H1 (cell line): ENCODE measurements around the gene LIN28B. TPM values are rescaled to one million over a fixed set of nuclear protein-coding genes. Genes with fewer than 3 reads are reported as not detected.
A peak's percentile ranks its signal among the peaks of the same experiment; 100 is the strongest.

Experiments used
- CTCF ChIA-PET: fragments of 300-600 bp; sonication (Branson Sonifier 250); formaldehyde crosslinking; loops from one replicate; lab custom pipeline; 2021; ENCODE audit not compliant: partially characterized antibody; lab: Charles Lee
- POLR2A ChIA-PET: fragments of 300-600 bp; sonication (Branson Sonifier 250); formaldehyde crosslinking; loops from one replicate; lab custom pipeline; 2021; ENCODE audit warnings: inconsistent platforms; ENCODE audit not compliant: partially characterized antibody; lab: Charles Lee
- DNase-seq, 2 experiments: peaks; one replicate each; pipeline versions ENCODE4 v3.0.0 to v3.0.0-alpha.2; 2010 to 2022; ENCODE audit warnings: low spot score in 2 of 2, low read depth in 1 of 2, mixed read lengths in 1 of 2
- FAIRE-seq: peaks from 2 replicates; lab custom pipeline; 2011; peaks lifted over from hg19 to GRCh38; lab: Jason Lieb, UNC
- H2AFZ ChIP-seq: 2 replicates; pipeline ENCODE4 v1.8.1; 2012; ENCODE audit warnings: low read length, inconsistent platforms
- H2AK5ac ChIP-seq: 2 replicates; pipeline ENCODE4 v1.6.1; 2013; ENCODE audit warnings: low read depth, low read length
- H2BK120ac ChIP-seq: replicated peaks from 2 replicates; pipeline ENCODE3; 2013; ENCODE audit warnings: low read depth, low read length, inconsistent platforms
- H2BK12ac ChIP-seq: 2 replicates; pipeline ENCODE4 v1.6.1; 2013; ENCODE audit warnings: low read depth, low read length
- H2BK15ac ChIP-seq: 2 replicates; pipeline ENCODE4 v1.6.1; 2013; ENCODE audit warnings: low read length
- H2BK20ac ChIP-seq: 2 replicates; pipeline ENCODE4 v1.6.1; 2013; ENCODE audit warnings: low read length
- H2BK5ac ChIP-seq: 2 replicates; pipeline ENCODE4 v1.6.1; 2013; ENCODE audit warnings: low read depth, low read length
- H3K14ac ChIP-seq: 2 replicates; pipeline ENCODE4 v1.6.1; 2013; ENCODE audit warnings: inconsistent platforms; ENCODE audit not compliant: insufficient read length
- H3K18ac ChIP-seq: 2 replicates; pipeline ENCODE4 v1.6.1; 2013; ENCODE audit warnings: low read length; ENCODE audit errors: extremely low read depth
- H3K23ac ChIP-seq: 2 replicates; pipeline ENCODE4 v1.6.1; 2013; ENCODE audit warnings: inconsistent platforms; ENCODE audit not compliant: insufficient read length
- H3K23me2 ChIP-seq: 2 replicates; pipeline ENCODE4 v1.6.1; 2013; ENCODE audit warnings: low read depth, low read length
- H3K27ac ChIP-seq: 2 replicates; pipeline ENCODE4 v1.6.1; 2011; ENCODE audit warnings: low read depth, low read length, inconsistent platforms
- H3K27me3 ChIP-seq, 4 experiments: replicated peaks in 1 of 4; 1 replicate in 1 of 4; 2 replicates in 3 of 4; pipeline versions ENCODE4 v1.6.1 to v1.8.1; 2011 to 2013; ENCODE audit warnings: low read length in 3 of 4, mild to moderate bottlenecking in 3 of 4, inconsistent platforms in 2 of 4, mixed read lengths in 2 of 4, moderate library complexity in 1 of 4; ENCODE audit not compliant: control insufficient read depth in 3 of 4, insufficient read depth in 3 of 4; ENCODE audit errors: extremely low read depth in 1 of 4
- H3K36me3 ChIP-seq, 4 experiments: 2 replicates each; pipeline versions ENCODE4 v1.6.1 to v1.8.1; 2011 to 2013; ENCODE audit warnings: mild to moderate bottlenecking in 4 of 4, low read length in 3 of 4, moderate library complexity in 2 of 4, control low read depth in 1 of 4, inconsistent platforms in 1 of 4; ENCODE audit not compliant: insufficient read depth in 4 of 4, control insufficient read depth in 2 of 4
- H3K4ac ChIP-seq: replicated peaks from 2 replicates; pipeline ENCODE3; 2013; ENCODE audit warnings: low read length, low read depth, mixed read lengths, inconsistent platforms; ENCODE audit not compliant: insufficient read length
- H3K4me1 ChIP-seq, 4 experiments: replicated peaks in 1 of 4; 1 replicate in 1 of 4; 2 replicates in 3 of 4; pipeline versions ENCODE4 v1.6.1 to v1.8.1; 2011 to 2013; ENCODE audit warnings: low read length in 3 of 4, inconsistent platforms in 2 of 4, mixed read lengths in 1 of 4; ENCODE audit not compliant: insufficient read depth in 4 of 4, control insufficient read depth in 3 of 4
- H3K4me2 ChIP-seq, 2 experiments: 2 replicates each; pipeline versions ENCODE4 v1.6.1 to v1.8.1; 2011 to 2013; ENCODE audit warnings: low read depth in 2 of 2, low read length in 2 of 2, control low read depth in 1 of 2, inconsistent platforms in 1 of 2, mild to moderate bottlenecking in 1 of 2; ENCODE audit not compliant: insufficient read depth in 1 of 2
- H3K4me3 ChIP-seq, 4 experiments: fragments of 200-600, 300-600 bp in 1 of 4; sonication (generic), shearing (Covaris generic), sonication (Bioruptor Twin) in 1 of 4; 2 replicates each; pipeline versions ENCODE4 v1.5.1 to v1.8.1; 2011 to 2016; ENCODE audit warnings: low read length in 4 of 4, low read depth in 3 of 4, control low read depth in 2 of 4, inconsistent platforms in 2 of 4, mild to moderate bottlenecking in 2 of 4, mixed read lengths in 1 of 4, moderate library complexity in 1 of 4; ENCODE audit not compliant: insufficient read depth in 2 of 4; ENCODE audit errors: extremely low read depth in 1 of 4
- H3K56ac ChIP-seq: replicated peaks from 2 replicates; pipeline ENCODE3; 2013; ENCODE audit warnings: low read depth, mild to moderate bottlenecking, mixed read lengths, low read length, inconsistent platforms; ENCODE audit not compliant: insufficient read length
- H3K79me1 ChIP-seq: 2 replicates; pipeline ENCODE4 v1.6.1; 2013; ENCODE audit warnings: low read depth, low read length, control low read depth
- H3K79me2 ChIP-seq, 2 experiments: 2 replicates each; pipeline versions ENCODE4 v1.6.1 to v1.8.1; 2012 to 2013; ENCODE audit warnings: low read length in 2 of 2, mild to moderate bottlenecking in 2 of 2, inconsistent platforms in 1 of 2; ENCODE audit not compliant: insufficient read depth in 2 of 2, control insufficient read depth in 1 of 2
- H3K9ac ChIP-seq, 4 experiments: replicated peaks in 1 of 4; 1 replicate in 1 of 4; 2 replicates in 3 of 4; pipeline versions ENCODE4 v1.6.1 to v1.8.1; 2011 to 2013; ENCODE audit warnings: low read depth in 3 of 4, low read length in 3 of 4, control low read depth in 2 of 4, mild to moderate bottlenecking in 2 of 4, moderate library complexity in 2 of 4, inconsistent platforms in 1 of 4; ENCODE audit errors: extremely low read depth in 1 of 4
- H3K9me3 ChIP-seq, 2 experiments: 2 replicates each; pipeline versions ENCODE4 v1.6.1 to v1.8.1; 2012 to 2013; ENCODE audit warnings: mild to moderate bottlenecking in 2 of 2, moderate library complexity in 2 of 2, control low read depth in 1 of 2, inconsistent platforms in 1 of 2, low read depth in 1 of 2, low read length in 1 of 2, mixed read lengths in 1 of 2; ENCODE audit not compliant: insufficient read depth in 2 of 2
- H4K20me1 ChIP-seq, 2 experiments: replicated peaks in 1 of 2; 2 replicates each; pipeline versions ENCODE3 to v1.8.1; 2011 to 2013; ENCODE audit warnings: inconsistent platforms in 2 of 2, low read length in 2 of 2, mild to moderate bottlenecking in 1 of 2; ENCODE audit not compliant: insufficient read depth in 2 of 2, control insufficient read depth in 1 of 2
- H4K5ac ChIP-seq: 2 replicates; pipeline ENCODE4 v1.6.1; 2013; ENCODE audit warnings: low read length, low read depth, mixed read lengths, inconsistent platforms; ENCODE audit not compliant: insufficient read length
- H4K8ac ChIP-seq: 2 replicates; pipeline ENCODE4 v1.8.0; 2013; ENCODE audit warnings: mild to moderate bottlenecking, moderate library complexity, low read length, inconsistent platforms; ENCODE audit not compliant: insufficient read depth; ENCODE audit errors: extremely low read depth
- H4K91ac ChIP-seq: replicated peaks from 2 replicates; pipeline ENCODE3; 2013; ENCODE audit warnings: low read length, mixed read lengths, inconsistent platforms; ENCODE audit not compliant: insufficient read length
- CHD2 ChIP-seq: IDR thresholded peaks from 2 replicates; pipeline ENCODE4 v1.6.1; 2012; ENCODE audit warnings: low read length, improper control_type of control experiment
- E2F6 ChIP-seq: IDR thresholded peaks from 2 replicates; pipeline ENCODE4 v1.6.1; 2012; ENCODE audit warnings: inconsistent platforms
- EGR1 ChIP-seq: IDR thresholded peaks from 2 replicates; pipeline ENCODE4 v1.6.1; 2011; ENCODE audit warnings: low read depth, low read length, borderline replicate concordance
- JUN ChIP-seq: IDR thresholded peaks from 2 replicates; pipeline ENCODE4 v1.6.1; 2011; ENCODE audit warnings: low read depth, mild to moderate bottlenecking, improper control_type of control experiment, low read length
- RNF2 ChIP-seq: fragments of 200-900, 300-1000 bp; sonication (generic); IDR thresholded peaks from 2 replicates; pipeline ENCODE4 v1.7.1; 2016; ENCODE audit warnings: borderline replicate concordance, low read depth, mild to moderate bottlenecking, antibody characterized with exemption, low read length; ENCODE audit not compliant: poor library complexity, severe bottlenecking; ENCODE audit errors: missing control alignments
- SAP30 ChIP-seq: fragments of 300-600 bp; sonication (generic); IDR thresholded peaks from 2 replicates; pipeline ENCODE4 v1.7.1; 2012; ENCODE audit warnings: low read length, moderate library complexity, mild to moderate bottlenecking, inconsistent platforms; ENCODE audit not compliant: insufficient read depth, insufficient replicate concordance
- SP1 ChIP-seq: IDR thresholded peaks from 2 replicates; pipeline ENCODE4 v1.6.1; 2011; ENCODE audit warnings: low read depth, low read length
- SP2 ChIP-seq: IDR thresholded peaks from 2 replicates; pipeline ENCODE4 v1.6.1; 2012; ENCODE audit warnings: mild to moderate bottlenecking, low read length, inconsistent platforms
- TBP ChIP-seq: IDR thresholded peaks from 2 replicates; pipeline ENCODE4 v1.6.1; 2011; ENCODE audit warnings: low read depth, low read length, improper control_type of control experiment
- TEAD4 ChIP-seq: IDR thresholded peaks from 2 replicates; pipeline ENCODE4 v1.6.1; 2012; ENCODE audit warnings: low read depth, low read length, inconsistent platforms, mixed read lengths
- USF2 ChIP-seq: IDR thresholded peaks from 2 replicates; pipeline ENCODE4 v1.6.1; 2011; ENCODE audit warnings: low read length, improper control_type of control experiment
- WGBS, 2 experiments: shearing (Covaris generic) in 1 of 2; methylation state at CpG; one replicate each; pipeline versions ENCODE4 v1.1.6 to v1.1.7; 2013 to 2015; ENCODE audit warnings: low lambda C conversion rate in 2 of 2, mixed read lengths in 2 of 2, inconsistent platforms in 1 of 2, low coverage in 1 of 2, missing lambda C conversion rate in 1 of 2; ENCODE audit not compliant: insufficient replicate concordance in 2 of 2, insufficient coverage in 1 of 2, insufficient read length in 1 of 2; ENCODE audit errors: extremely low coverage in 1 of 2, missing lambda C conversion rate in 1 of 2; 5-methylcytosine and 5-hydroxymethylcytosine counted together
- polyA plus RNA-seq, 7 experiments: library from polyadenylated mRNA; depleted of rRNA in 3 of 7; stranded (reverse) in 5 of 7; unstranded in 2 of 7; fragments of >200 nt in 5 of 7; fragments of 200-250 nt in 2 of 7; gene quantifications; 1 replicate in 5 of 7; 2 replicates in 1 of 7; 4 replicates in 1 of 7; pipeline versions ENCODE4 v1.2.1 to v1.2.3, GENCODE V29; 2011 to 2013; ENCODE audit warnings: missing spikeins in 2 of 7, mixed read lengths in 2 of 7
- total RNA-seq: library from RNA; stranded (reverse); fragmentation: NEBNext Ultra II Directional; extraction: Animal tissue kit (Norgen Biotek cat#: 25700); gene quantifications from 2 replicates; pipeline ENCODE4 v1.2.1, GENCODE V29; 2021

The LIN28B gene
- total and polyA plus RNA-seq, 2 of the 8 experiments (the other 6 are each of a cell fraction or from before 2014, with no cell fraction given) = 27.4 to 94.7 TPM

GRCh38 chr6:104955491-104955890 is 1.4 kb upstream of the LIN28B start:
- H3K36me3 ChIP-seq = peaks cover 0 to 15% (median 0%) of the 10 kb centered on the region in 4 experiments; a peak in 1 of 8 replicates
- no peak overlapping the region for H2AK5ac ChIP-seq
- H3K79me1 ChIP-seq = no peaks in the 10 kb centered on the region
- H3K23me2 ChIP-seq = peaks cover 9% of the 10 kb centered on the region
- no peaks in the 10 kb centered on the region for H3K27me3 ChIP-seq
- peak overlapping the region; percentile 10; the same call in 1 of the 2 replicates for H3K18ac ChIP-seq
- peak overlapping the region in 3 of 4 experiments; percentile 5 to 89 (median 88); a peak in 4 of 7 replicates for H3K9ac ChIP-seq
- no peaks in the 10 kb centered on the region for H3K9me3 ChIP-seq
- no peak overlapping the region for H2AFZ ChIP-seq
- H2BK20ac ChIP-seq = no peak overlapping the region
- peak overlapping the region; percentile 68 for H2BK120ac ChIP-seq
- peaks cover 0 to 33% of the 10 kb centered on the region in 2 experiments; a peak in 3 of 4 replicates for H3K79me2 ChIP-seq
- no peaks in the 10 kb centered on the region for H4K20me1 ChIP-seq
- no peak overlapping the region for H3K23ac ChIP-seq
- H4K8ac ChIP-seq = no peak overlapping the region
- peak overlapping the region; percentile 99 for H4K5ac ChIP-seq
- peak overlapping the region; percentile 35 to 90 (median 38); a peak in 7 of 8 replicates for H3K4me3 ChIP-seq
- H4K91ac ChIP-seq = no peak overlapping the region
- FAIRE-seq (peak; percentile 70), DNase-seq (no peak)
- H2BK15ac ChIP-seq = no peak overlapping the region
- H3K4me2 ChIP-seq = peak overlapping the region; percentile 78 to 89
- peak overlapping the region; percentile 71 for H3K56ac ChIP-seq
- POLR2A ChIA-PET = interaction anchor here (0.6 to 10.2 kb wide), 23 partner anchors 12 to 259 kb away, joined by 3 to 251 read pairs (median 10); no protein-coding TSS in a partner anchor
- 0% methylated on average over 5 of the region's 5 CpGs; no CpG with 5 or more reads in 1 of the 2 experiments for WGBS, 2 experiments
- H3K14ac ChIP-seq = no peak overlapping the region
- no peak overlapping the region for H3K4ac ChIP-seq
- peak overlapping the region; percentile 91; the same call in 1 of the 2 replicates for H2BK12ac ChIP-seq
- peak overlapping the region; percentile 80; the same call in 1 of the 2 replicates for H2BK5ac ChIP-seq
- peak overlapping the region; percentile 98 for H3K27ac ChIP-seq
- CTCF ChIA-PET = interaction anchor here (0.8 to 1.7 kb wide), 10 partner anchors 8 to 121 kb away, joined by 3 to 8 read pairs (median 4); partner anchors contain the start of gene HACE1
- H3K4me1 ChIP-seq = peaks cover 2 to 9% (median 5%) of the 10 kb centered on the region in 4 experiments; a peak in 4 of 7 replicates
- TF ChIP-seq TBP (peak; percentile 44), SP2 (no peak), USF2 (no peak), SAP30 (no peak), JUN (no peak), E2F6 (no peak), RNF2 (no peak), TEAD4 (0 out of 2 replicates have a peak, but pooled peaks have one; percentile 12), CHD2 (peak; percentile 42), SP1 (peak; percentile 55; the same call in 1 of the 2 replicates), EGR1 (0 out of 2 replicates have a peak, but pooled peaks have one; percentile 22)
